Kasumi-1 (cell line): ENCODE data around the gene NSFL1C.
A peak's percentile ranks its signal among the peaks of the same experiment; 100 is the strongest.
"Not testable (repeated sequence)": the region's sequence is repeated elsewhere in the genome, so short reads cannot be mapped to it uniquely, and the experiment has no call there.

Experiments
- DNase-seq, 2 experiments: peaks; one replicate each; lab custom pipeline; 2025; lab: John Stamatoyannopoulos, UW

NSFL1C gene

DNA sequence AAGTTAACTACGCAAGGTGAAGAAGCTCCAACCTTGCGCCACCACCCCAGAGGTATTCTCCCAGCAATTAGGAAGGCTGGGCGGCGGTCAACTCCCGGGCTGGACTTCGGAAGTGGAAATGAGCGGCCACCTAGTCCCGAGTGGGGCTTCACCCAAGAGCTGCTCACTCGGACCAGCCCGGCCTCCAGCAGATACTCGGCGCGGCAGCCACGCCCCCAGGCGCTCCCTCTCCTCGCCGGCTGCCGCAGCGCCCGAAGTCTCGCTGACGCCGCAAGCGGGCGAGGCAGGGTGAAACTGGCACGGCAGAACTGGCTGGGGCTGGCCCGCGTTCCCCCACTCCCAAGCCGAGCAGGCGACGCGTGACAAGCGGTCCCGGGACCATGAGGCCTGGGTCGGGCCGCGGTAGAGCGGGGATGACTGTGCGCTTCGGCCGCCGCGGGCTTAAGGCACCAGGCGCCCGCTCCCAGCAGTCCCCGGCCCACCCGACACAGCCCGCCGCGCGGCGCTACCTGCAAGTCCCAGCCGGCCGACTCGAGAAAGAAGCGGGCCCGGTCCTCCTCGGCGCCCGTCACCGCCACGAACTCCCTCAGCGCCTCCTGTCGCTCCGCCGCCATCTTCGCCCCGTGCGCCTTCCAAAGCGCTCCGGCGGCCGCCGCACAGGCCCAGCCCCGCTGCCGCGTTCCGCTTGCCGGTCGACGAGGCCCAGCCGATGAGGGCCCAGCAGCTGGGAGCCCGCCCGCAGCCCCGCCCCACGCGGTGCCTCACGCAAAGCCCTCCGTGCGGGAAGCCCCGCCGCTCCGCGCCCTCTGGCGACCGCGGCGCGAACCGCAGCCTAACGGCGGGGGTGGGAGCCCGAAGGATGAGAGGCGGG lies at the start of gene NSFL1C:
Gene NSFL1C, minus strand, starts transcription at position 639 of the 871 bp plus-strand sequence. Its CDS starts 25 bp downstream, at position 614.
- DNase-seq, result peak; percentile 82 to 87

- DNase-seq, result no peak
These were observed 47.2 kb upstream of the NSFL1C start for GRCh38 chr20:1513801-1514200.

DNA sequence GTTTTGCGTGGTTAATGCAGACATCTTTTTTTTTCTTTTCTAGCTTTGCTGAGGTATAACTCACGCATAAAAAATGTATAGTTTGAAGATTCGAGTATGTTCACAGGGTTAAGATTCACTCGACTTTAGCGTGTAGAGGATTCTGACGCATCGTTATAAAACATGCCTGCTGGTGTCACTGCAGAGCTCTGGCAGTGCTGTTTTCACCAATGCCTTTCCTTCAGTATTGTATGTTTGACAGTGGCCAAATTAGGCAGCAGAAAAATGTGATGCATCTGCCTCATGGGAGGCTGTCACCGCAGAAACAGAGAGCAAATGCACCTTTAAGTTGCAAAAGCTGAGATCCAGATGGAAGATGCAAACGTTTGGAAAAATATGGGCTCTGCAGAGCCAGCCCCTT lies 42.6 kb upstream of the NSFL1C start:
- peak; percentile 62 to 72 for DNase-seq

DNA sequence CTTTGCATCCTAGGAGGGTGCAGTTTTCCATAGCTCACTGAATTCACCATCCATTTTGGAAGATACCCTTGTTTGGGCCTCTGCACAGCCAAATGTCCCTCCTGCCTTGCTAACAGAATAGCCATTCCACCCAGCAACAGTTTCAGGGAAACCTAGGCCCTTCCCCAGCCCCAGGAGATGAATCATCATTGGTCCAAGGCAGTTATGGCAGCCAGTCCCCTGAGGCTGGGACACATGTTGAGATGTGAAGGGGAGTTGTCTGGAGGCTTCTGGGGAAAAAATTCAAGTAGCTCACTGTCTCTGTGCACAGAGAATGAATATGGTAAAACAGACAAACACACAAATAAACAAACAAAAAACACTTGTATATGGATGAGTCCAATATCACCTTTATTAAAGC lies 41.9 kb upstream of the NSFL1C start:
- DNase-seq, result no peak

GRCh38 chr20:1507276-1507675 lies 40.6 kb upstream of the NSFL1C start:
- no peak for DNase-seq

DNA sequence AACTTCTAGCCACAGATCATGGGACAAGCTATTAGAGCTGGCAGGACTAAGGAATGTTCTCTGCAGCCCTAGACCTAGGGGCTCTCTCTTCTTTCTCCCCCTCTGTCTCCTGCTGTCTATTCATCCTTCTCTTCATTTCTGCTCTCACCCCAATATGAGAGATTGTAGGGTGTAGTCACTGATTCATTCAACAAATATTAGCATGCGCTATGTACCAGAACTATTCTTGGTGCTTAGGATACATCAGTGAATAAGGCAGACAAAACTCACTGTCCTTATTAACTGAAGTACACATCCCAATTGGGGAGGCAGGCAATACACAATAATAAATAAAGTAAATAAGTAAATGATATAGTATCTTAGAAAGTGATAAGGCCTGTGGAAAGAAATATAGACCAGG lies 39.2 kb upstream of the NSFL1C start:
- DNase-seq, result no peak

DNA sequence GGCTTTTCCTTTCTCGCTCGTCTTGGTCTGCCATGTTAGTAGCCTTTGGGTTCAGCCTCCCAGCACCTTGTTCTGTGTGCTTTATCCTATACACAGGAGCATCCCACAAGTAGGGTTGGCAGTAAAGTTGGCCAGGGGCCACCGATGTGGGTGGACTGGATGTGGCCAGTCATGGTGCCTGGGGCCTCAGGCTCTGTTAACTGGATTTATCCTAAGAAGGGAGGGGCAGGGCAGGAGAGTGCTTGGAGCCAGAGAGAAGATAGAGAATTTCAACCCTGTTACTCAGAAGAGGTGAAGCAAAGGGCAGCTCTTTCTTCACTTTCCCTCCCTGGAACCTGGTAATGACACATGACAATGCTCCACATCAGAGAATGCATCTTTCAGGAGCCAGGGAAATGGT lies 38.7 kb upstream of the NSFL1C start:
- DNase-seq, result no peak

DNA sequence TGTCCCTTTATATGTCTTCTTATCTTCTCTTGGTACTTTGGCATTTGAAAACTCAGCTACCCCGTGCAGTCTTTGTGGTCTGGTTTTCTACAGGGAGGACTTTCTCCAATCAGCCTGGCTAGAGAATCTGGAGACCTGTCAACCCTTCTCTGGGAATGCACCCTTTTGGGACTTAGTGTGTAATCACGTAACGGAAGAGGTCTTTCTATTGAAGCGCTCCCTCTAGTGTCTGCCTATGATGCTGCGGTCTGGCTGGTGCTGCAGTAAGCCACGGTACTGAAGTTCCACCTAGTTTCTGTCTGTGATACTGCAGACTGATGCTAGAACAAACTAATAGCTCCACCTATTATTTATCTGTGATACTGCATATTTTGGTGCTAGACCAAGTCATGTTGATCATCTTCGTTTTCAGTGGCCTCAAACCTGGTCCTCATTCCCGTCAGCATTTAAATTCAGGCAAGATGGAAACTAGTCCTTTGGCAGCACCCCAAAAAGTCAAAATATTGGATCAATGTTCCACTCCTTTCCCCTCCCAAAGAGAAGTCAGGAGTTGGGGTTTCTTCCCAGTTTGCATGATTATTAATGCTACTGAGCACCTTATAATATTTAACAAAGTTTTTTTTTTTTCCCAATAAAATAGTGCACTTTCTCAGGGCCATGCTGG lies 37.0 kb upstream of the NSFL1C start:
- peak; percentile 98 to 99 for DNase-seq

- no peak for DNase-seq
These were observed 33.8 kb upstream of the NSFL1C start for GRCh38 chr20:1500496-1500895.

GRCh38 chr20:1499528-1500420 lies 33.1 kb upstream of the NSFL1C start:
- no peak for DNase-seq

DNA sequence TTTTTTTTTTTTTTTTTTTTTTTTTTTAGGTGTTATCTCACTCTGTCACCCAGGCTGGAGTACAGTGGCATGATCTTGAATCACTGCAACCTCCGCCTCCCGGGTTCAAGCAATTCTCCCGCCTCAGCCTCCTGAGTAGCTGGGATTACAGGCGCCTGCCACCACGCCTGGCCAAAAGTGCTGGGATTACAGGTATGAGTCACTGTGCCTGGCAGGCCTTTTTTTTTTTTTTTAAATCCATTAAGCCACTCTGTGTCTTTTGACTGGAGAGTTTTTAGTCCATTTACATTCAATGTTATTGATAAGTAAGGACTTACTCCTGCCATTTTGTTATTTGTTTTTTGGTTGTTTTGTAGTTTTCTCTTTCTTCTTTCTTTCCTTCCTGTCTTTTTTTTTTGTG lies 30.7 kb upstream of the NSFL1C start:
- DNase-seq, result not testable (repeated sequence)

DNA sequence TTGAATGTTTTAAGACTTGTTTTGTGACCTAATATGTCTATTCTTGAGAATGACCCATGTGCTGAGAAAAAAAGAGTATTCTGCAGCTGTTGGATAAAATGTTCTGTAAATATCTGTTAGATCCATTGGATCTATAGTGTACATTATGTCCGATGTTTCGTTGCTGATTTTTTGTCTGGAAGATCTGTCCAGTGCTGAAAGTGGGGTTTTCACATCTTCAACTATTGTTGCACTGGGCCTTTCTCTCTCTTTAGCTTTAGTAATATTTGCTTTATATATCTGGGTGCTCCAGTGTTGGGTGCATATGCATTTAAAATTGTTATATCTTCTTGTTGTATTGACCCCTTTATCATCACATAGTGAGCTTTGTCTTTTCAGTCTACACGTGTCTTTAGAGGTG lies 30.3 kb upstream of the NSFL1C start:
- no peak for DNase-seq

DNA sequence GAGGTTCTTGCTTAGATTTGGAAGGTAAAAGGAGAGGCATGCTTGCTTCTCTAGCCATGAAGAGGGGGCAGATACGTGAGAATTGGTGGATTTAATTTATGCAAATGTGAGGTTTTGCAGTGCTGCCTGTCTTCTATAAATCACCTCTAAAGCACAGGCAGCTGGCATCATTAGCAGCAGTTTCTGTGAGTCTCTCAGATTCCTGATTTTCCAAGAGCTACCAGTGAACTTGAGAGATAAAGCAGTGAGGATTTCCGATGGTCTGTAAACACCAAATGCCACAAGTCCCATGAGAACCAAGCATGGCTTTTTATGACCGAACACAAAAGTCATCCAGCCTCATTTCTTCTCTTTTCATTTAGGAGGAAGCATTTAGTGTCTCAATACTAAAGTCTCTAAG lies 27.8 kb upstream of the NSFL1C start:
- DNase-seq, result no peak

GRCh38 chr20:1493536-1493935 lies 26.9 kb upstream of the NSFL1C start:
- no peak for DNase-seq

DNA sequence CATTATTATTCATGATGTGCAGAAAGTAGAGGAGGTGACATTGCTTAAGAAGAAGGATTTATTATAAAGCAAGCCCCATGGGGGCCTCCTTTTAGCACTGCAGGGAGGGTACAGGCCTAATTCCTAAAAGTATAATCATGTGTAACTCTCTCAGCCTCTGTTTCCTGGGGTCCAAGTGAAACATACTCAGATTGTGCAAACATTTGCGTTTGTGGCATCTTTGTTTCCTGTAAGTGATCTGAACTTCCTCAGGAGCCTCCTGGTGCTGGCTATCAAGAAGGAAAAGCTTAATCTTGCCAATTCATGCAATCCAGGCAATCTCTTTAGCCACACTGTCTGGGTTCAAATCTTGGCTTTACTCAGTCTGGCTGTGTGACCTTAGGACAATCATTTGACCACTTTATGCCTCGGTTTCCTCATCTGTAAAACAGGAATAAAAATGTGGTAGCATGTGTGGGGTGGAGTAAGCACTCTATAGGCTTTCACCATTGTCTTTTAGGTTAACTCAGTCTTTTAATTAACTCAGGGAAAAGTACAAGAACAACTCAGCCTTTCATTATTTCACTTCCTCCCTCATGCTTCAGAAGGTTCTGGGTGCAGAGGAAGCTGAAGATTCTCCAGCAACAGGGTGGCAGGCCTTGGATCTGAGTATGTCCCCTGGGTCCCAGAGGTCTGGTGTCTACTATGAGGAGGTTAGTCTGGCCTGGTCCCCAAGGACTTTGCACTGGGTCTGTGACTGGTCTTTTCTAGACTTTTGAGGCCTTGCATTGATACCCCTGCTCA lies 25.4 kb upstream of the NSFL1C start:
- DNase-seq, result peak; percentile 60 to 64

GRCh38 chr20:1491281-1491840 lies 24.7 kb upstream of the NSFL1C start, which contains the start of gene SIRPB2:
Gene SIRPB2, minus strand, starts transcription at chr20:1491420. Its CDS starts 61 bp downstream, at chr20:1491359.
- peak; percentile 81 to 87 for DNase-seq

- peak; percentile 15 to 20 for DNase-seq
These were observed 24.1 kb upstream of the NSFL1C start for GRCh38 chr20:1490643-1491195.

- DNase-seq, result peak; percentile 62 to 69
These were observed 23.3 kb upstream of the NSFL1C start for GRCh38 chr20:1489764-1490436.

- DNase-seq, result peak; percentile 45 to 49
These were observed 22.7 kb upstream of the NSFL1C start for GRCh38 chr20:1489325-1489724.

DNA sequence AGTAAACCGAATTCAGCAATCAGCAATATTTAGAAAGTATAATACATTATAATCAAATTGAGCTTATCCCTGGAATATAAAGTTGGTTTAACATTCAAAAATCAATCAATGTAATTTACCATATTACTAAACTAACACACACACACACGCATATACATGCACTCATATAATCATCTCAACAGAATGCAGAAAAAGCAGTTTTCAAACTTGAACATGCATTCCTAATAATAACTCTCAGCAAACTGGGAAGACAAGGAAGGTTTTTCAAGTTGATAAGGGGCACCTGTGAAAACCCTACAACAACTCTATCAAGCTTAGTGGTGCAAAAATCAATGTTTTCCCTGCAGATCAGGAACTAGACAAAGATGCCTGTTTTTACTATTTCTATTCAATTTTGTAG lies 19.9 kb upstream of the NSFL1C start:
- DNase-seq, result no peak
